ENCODE data around the gene HRCT1.

HRCT1 gene

DNA sequence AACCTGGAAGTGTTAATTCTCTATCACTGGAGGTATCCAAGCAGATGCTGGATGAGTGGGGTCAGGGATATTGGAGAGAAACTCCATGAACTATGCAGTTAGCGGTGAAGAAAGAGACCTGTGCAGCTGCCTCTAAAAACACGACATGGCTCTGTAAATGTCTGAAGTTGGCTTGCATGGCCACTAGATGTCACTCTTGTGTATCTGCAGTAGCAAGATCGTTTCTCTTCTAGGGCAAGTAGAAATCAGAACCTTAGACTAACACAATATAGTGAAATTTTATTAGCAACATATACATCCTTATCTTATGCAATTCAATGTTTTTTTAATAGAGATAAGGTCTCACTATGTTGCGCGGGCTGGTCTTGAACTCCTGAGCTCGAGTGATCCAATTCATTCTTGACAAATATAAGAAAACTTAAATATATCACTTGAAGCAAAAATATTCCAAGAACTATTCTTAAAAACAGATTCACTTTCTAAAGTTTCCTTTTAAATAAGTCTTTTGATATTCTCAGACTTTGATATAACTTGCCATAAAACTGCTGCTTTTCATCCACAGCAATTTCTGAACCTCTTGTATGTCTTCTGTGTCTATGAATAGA is 49.0 kb downstream of the HRCT1 start:
- CTCF ChIA-PET, result interaction anchor here (0.6 to 4.2 kb wide), 40 partner anchors 10 to 382 kb away, joined by 3 to 81 read pairs (median 4); partner anchors contain the start of genes CLTA and RECK
- DNase-seq (ENCODE audit: extremely low spot score), result peak; percentile 71
- TF ChIP-seq, protein P1, sequence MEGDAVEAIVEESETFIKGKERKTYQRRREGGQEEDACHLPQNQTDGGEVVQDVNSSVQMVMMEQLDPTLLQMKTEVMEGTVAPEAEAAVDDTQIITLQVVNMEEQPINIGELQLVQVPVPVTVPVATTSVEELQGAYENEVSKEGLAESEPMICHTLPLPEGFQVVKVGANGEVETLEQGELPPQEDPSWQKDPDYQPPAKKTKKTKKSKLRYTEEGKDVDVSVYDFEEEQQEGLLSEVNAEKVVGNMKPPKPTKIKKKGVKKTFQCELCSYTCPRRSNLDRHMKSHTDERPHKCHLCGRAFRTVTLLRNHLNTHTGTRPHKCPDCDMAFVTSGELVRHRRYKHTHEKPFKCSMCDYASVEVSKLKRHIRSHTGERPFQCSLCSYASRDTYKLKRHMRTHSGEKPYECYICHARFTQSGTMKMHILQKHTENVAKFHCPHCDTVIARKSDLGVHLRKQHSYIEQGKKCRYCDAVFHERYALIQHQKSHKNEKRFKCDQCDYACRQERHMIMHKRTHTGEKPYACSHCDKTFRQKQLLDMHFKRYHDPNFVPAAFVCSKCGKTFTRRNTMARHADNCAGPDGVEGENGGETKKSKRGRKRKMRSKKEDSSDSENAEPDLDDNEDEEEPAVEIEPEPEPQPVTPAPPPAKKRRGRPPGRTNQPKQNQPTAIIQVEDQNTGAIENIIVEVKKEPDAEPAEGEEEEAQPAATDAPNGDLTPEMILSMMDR (IDR thresholded peaks at IDR 0.05; ENCODE audit: control extremely low read depth, extremely low read depth, low read depth, missing control alignments), result peak; percentile 80
- POLR2A ChIA-PET, result no interaction called here

DNA sequence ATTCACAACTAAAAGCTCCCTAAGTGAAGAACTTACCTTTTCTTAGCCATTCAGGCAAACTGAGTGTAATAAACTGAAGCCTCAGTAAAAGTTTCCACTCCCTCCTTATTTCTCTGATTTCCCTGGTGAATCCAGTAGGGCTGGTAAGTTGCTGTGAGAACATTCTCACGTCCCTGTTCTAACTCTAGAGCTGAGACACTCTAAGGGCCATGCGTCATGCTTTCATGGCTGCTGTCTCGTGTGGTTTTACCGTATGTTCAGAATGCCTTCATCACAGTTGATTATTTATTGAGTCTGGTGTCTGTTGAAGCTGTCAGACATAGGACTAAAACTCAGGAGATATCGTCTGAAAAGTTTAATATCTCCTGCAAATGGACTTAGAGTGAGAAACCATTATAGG is 50.6 kb downstream of the HRCT1 start:
- ChIA-PET POLR2A (no interaction called here), CTCF (interaction anchor here (1.0 to 4.2 kb wide), 9 partner anchors 9 to 372 kb away, joined by 3 to 81 read pairs (median 11); no protein-coding TSS in a partner anchor)

More for the DNA sequence above, 50.6 kb downstream of the HRCT1 start:
- TF ChIP-seq, protein P1 (IDR thresholded peaks at IDR 0.05; ENCODE audit: control extremely low read depth, extremely low read depth, low read depth, missing control alignments), result no peak
- DNase-seq (ENCODE audit: extremely low spot score), result no peak
